Fibroblast of peridontal ligament (primary cell): ENCODE measurements around the gene TMCC3.
"Not testable (repeated sequence)": the region's sequence is repeated elsewhere in the genome, so short reads cannot be mapped to it uniquely, and the experiment has no call there.

ENCODE experiments used
- DNase-seq: peaks from one replicate; pipeline ENCODE4 v3.0.0-alpha.2; 2010; ENCODE audit errors: extremely low read depth

TMCC3 gene

DNA sequence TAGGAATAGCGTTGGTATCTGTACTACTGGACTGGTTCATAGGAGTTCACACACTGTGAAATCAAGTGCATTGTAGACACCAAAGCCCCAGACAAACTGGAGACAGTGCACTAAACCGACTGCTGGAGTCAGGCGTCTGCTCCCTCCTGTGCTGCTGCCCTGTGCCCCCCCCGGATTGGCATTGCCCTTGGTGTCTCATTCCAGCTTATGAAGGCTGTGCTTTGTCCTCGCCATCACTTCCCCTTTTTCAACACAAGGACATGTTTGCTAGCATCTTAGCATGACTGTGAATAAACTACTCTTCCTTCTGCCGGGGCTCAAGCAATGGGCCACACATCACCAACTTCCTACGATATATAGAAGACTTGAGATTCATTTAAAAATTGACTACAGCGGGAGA is 84.0 kb downstream of the TMCC3 start:
- DNase-seq: no peak

DNA sequence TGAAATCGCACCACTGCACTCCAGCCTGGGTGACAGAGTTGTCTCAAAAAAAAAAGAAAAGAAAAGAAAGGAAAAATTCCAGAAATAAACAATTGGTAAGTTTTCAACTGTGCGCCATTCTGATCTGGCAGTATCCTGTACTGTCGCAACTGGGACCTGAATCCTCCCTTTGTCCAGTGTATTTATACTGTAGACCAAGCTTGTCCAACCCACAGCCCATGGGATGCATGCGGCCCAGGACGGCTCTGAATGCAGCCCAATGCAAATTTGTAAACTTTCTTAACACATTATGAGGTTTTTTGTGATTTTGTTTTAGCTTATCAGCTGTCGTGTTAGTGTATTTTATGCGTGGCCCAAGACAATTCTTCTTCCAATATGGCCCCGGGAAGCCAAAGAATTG is 84.7 kb downstream of the TMCC3 start:
- no peak for DNase-seq

DNA sequence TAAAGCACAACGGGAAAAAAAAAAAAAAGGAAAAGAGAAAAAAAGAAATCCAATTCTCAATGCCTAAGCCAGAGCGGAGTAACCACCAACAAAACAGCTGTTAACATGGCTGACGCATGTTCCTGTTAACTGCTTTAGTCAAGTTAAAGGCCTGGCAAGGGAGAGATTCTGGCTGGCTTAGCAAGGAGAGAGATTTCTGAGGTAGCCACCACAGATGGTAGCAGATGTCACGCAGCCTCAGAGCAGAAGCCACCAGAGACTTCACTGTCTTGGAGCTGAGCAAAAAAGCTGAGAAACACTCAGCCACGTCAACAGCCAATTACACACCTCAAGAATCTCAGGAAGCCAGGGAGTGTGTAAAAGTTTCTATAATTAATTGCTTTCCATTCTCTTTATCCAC is 87.1 kb downstream of the TMCC3 start:
- peak; percentile 23 for DNase-seq

DNA sequence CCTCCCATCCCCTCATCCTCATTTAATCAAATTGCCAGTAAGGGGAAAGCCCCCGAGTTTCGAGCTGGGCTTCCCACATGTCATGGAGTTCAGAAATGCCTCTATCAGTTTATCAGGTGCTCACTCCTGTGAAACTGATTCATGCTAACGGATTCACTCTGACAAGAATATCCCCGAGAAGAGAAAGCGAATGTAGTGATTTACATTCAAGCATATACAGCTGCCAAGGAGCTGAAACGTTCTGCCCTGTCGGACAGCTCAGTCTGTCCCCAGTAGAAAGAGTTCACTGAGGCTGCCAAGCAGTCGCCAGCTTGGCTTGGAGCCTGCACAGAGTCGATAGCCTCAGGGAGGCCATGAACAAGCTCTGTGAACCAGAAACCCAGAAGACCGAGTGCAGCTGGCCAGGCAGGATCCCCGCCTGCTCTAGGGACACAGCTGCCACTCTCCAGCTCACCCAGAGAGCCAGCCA is 88.4 kb downstream of the TMCC3 start:
- no peak for DNase-seq

GRCh38 chr12:94560431-94561221 is 89.7 kb downstream of the TMCC3 start:
- no peak for DNase-seq

DNA sequence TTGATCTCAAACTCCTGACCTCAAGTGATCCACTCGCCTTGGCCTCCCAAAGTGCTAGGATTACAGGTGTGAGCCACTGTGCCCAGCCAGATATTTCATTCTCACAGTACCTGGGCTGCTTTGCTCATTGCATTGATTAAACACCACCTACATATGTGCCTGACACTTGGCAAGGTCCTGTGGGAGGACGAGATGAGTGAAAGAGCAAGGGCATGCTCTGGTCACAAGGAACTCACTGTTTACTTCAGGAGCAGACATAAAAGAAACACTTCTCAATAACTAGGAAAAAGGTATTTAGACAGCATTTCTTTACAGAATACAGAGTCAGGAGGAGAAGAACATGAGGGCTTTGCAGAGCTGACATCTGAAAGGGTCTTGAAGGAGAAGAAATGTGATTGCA is 91.7 kb downstream of the TMCC3 start:
- DNase-seq: no peak

GRCh38 chr12:94557746-94558295 is 92.5 kb downstream of the TMCC3 start:
- DNase-seq: no peak

- no peak for DNase-seq
Observed at GRCh38 chr12:94555687-94556086, 94.7 kb downstream of the TMCC3 start.

- no peak for DNase-seq
Observed at GRCh38 chr12:94553875-94554274, 96.5 kb downstream of the TMCC3 start.

- peak; percentile 88 for DNase-seq
Observed at GRCh38 chr12:94553130-94553519, 97.2 kb downstream of the TMCC3 start.

DNA sequence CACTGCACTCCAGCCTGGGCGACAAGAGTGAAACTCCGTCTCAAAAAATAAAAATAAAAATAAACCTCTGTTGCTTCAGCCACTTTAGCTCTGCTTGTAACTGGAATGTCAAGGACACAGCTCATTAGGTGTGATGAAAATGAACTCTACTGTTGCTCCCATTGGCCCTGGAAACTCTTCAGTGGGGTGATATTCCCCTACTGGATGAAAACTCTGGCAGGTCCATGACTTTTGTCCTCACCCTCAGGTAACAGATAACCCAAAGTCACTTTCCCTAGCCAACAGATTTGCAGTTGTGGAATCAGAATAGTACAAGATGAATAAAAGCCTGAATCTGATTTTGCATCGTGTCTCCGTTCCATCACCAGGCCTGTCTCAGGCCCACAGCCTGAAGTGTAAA is 98.5 kb downstream of the TMCC3 start:
- DNase-seq: no peak

DNA sequence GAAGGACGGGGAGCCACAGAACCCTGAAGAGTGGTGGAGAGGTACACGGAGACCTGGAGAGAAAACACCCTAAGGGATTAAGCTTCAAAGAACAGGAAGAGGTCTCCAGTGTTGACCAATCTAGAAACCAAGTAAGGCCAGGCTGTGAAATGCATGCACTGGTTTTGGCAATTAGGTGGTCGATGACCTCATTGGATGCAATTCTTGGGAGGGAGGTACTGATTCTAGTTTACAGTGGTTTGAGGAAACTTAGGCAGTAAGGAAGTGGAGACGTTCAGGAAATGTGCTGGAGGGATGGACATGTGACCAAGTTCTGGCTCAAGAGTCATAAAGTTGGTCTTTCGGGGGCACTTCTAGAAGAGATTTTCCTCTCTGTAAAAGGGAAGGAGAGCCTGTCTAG is 99.4 kb downstream of the TMCC3 start:
- peak; percentile 19 for DNase-seq

DNA sequence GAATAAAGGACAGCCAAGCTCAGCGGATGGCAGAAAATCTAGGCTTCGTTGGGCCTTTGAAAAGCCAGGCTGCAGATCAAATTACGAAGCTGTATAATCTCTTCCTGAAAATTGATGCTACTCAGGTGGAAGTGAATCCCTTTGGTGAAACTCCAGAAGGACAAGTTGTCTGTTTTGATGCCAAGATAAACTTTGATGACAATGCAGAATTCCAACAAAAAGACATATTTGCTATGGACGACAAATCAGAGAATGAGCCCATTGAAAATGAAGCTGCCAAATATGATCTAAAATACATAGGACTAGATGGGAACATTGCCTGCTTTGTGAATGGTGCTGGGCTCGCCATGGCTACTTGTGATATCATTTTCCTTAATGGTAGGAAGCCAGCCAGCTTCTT is 101.5 kb downstream of the TMCC3 start:
- DNase-seq: not testable (repeated sequence)

- DNase-seq: peak; percentile 76
Observed at GRCh38 chr12:94545935-94546771, 104.2 kb downstream of the TMCC3 start.

GRCh38 chr12:94544355-94544754 is 106.0 kb downstream of the TMCC3 start:
- no peak for DNase-seq

DNA sequence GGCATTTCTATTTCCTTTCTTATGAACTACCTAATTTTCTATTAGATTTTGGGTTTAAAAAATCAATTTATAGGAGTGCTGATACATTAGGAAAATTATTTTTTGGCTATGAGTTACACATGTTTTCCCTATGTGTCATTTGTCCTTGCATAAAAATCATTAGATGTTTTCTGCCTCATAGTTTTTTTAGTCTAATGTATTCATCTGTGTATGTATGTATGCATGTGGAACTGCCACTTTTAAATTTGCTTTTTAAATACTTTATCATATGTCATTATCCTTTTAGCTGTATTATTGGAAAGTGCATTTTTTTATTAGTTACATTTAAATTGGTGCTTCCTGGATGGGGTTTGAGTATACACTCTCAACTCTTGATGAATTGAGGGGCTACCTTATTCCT is 112.0 kb downstream of the TMCC3 start:
- no peak for DNase-seq

- no peak for DNase-seq
Observed at GRCh38 chr12:94536040-94536965, 114.1 kb downstream of the TMCC3 start.

DNA sequence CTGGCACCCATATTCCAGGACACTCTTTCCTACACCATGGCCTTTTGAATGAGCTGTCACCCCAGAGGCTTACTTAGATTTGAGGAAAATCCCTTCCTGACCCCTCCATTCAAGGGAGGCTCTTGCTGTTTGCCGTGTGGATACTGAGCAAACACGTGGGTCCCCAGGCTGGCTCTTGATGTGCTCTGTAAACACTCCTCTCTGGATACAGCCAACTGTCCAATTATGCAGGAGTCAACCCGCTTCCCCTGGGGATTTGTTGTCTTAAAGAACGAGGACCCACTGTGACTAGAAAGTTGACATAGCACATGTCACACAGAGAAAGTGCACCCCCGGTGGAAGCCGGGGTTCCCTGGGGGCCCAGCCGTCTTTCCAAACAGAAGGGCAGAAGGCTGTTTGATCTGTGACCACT is 114.8 kb downstream of the TMCC3 start:
- no peak for DNase-seq

GRCh38 chr12:94534774-94535509 is 115.4 kb downstream of the TMCC3 start:
- DNase-seq: no peak

- DNase-seq: no peak
Observed at GRCh38 chr12:94534278-94534677, 116.1 kb downstream of the TMCC3 start.
